Lower leg skin (tissue), 3 donors: ENCODE data around the gene RBSN.

Source experiments
- POLR2A ChIP-seq, 2 donors: fragments of 450-650 bp; IDR thresholded peaks; one replicate each; pipeline ENCODE4 v1.6.1; 2016 to 2017; ENCODE audit warnings: antibody characterized with exemption in 2 of 2, mild to moderate bottlenecking in 1 of 2, moderate library complexity in 1 of 2
- TF ChIP-seq, protein P1 (sequence below), 3 donors: fragments of 450-650 bp; IDR thresholded peaks; one replicate each; pipeline ENCODE4 v1.5.1; 2016; ENCODE audit warnings: antibody characterized with exemption in 3 of 3, mild to moderate bottlenecking in 3 of 3, moderate library complexity in 2 of 3

DNA sequence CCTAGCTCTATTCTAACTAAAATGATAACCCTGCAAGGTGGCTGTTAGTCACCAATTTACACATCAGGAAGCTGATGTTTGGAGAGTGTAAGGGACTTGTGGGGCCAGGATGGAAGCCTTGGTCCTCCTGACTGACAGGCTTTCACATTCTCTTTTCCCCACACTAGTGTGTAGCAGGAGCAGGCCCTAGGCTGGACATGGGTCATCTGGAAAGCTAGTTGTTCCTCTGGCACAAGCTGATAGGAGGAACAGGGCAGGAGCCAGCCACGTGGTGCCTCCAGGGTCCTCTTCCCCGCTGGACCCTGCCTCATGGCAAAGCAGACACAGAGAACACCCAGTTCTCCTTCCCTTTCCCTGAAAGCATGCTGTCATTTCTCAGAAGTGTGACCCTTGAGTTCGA, 18.1 kb upstream of the RBSN start:
- no peak for TF ChIP-seq POLR2A (IDR thresholded peaks at IDR 0.05)
- TF ChIP-seq, protein P1, sequence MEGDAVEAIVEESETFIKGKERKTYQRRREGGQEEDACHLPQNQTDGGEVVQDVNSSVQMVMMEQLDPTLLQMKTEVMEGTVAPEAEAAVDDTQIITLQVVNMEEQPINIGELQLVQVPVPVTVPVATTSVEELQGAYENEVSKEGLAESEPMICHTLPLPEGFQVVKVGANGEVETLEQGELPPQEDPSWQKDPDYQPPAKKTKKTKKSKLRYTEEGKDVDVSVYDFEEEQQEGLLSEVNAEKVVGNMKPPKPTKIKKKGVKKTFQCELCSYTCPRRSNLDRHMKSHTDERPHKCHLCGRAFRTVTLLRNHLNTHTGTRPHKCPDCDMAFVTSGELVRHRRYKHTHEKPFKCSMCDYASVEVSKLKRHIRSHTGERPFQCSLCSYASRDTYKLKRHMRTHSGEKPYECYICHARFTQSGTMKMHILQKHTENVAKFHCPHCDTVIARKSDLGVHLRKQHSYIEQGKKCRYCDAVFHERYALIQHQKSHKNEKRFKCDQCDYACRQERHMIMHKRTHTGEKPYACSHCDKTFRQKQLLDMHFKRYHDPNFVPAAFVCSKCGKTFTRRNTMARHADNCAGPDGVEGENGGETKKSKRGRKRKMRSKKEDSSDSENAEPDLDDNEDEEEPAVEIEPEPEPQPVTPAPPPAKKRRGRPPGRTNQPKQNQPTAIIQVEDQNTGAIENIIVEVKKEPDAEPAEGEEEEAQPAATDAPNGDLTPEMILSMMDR (IDR thresholded peaks at IDR 0.05), result no peak
